ENCODE measurements around the gene TMEM69.
"Not testable (repeated sequence)": the region's sequence is repeated elsewhere in the genome, so short reads cannot be mapped to it uniquely, and the experiment has no call there.

Gene TMEM69

DNA sequence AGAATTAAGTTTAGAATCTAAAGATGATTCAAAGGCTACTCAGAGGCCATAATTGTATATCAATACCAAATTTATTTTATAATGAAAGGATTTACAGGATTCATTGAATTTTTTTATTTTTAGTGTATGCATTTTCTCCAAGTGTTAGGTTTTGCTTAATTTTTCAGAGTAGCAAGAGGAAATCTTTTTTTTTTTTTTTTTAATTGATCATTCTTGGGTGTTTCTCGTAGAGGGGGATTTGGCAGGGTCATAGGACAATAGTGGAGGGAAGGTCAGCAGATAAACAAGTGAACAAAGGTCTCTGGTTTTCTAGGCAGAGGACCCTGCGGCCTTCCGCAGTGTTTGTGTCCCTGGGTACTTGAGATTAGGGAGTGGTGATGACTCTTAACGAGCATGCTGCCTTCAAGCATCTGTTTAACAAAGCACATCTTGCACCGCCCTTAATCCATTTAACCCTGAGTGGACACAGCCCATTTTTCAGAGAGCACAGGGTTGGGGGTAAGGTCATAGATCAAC is 51.7 kb downstream of the TMEM69 start:
- DNase-seq = not testable (repeated sequence)

Measured in DMS53 (cell line).